Measurements from ENCODE around the gene FBXO42. TPM values are rescaled to one million over a fixed set of nuclear protein-coding genes. Genes with fewer than 3 reads are reported as not detected.
"Not testable (repeated sequence)": the region's sequence is repeated elsewhere in the genome, so short reads cannot be mapped to it uniquely, and the experiment has no call there.

Gene FBXO42
- total RNA-seq, 1 experiment from 2014 or later = 9.6 TPM

DNA sequence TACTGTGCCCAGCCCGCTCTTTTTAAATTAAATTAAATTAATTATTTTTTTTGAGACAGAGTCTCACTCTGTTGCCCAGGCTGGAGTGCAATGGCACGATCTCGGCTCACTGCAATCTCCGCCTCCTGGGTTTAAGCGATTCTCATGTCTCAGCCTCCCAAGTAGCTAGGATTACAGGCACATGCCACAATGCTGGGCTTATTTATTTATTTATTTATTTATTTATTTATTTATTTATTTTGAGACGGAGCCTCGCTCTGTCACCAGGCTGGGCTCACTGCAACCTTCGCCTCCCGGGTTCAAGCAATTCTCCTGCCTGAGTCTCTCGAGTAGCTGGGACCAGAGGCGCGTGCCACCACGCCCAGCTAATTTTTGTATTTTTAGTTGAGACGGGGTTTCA lies 129.6 kb downstream of the FBXO42 start:
- DNase-seq (ENCODE audit: low spot score) = not testable (repeated sequence)

DNA sequence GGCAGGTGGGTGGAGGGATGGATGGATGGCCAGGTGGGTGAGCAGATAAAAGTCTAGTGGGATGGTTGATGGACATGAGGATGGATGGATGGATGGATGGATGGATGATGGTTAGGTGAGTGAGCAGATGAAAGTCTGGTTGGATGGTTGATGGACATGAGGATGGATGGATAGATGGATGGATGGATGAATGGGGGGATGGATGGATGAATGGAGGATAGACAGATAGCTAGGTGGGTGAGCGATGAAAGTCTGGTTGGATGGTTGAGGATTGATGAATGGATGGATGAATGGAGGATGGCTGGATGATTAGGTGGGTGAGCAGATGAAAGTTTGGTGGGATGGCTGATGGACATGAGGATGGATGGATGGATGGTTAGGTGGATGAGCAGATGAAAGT lies 130.8 kb downstream of the FBXO42 start:
- DNase-seq (ENCODE audit: low spot score) = no peak

DNA sequence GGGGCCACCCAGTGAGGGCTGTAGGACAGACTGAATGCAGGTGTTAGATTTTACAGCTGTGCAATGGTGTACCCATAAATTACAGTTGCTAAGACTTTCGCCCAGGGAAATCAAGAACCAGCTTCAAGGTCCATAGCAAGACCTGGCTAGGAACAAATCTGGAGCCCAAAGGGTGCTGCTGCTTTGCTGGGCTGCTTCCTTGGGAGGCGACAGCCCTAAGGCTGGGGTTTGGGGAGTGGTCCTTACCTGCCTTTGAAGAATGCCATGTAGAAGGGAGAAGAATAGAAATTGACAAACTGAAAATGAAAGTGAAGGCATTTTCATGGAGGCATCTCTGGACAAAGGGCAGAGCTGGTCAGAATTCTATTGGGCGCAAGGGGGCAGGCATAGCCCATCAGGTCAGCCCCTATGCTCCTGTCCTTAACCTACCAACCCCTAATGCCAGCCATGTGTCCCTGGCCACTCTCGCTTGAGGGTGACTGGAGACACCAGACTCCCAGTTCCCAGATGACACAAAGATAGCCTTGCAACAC lies 132.2 kb downstream of the FBXO42 start:
- no peak for DNase-seq (ENCODE audit: low spot score)

DNA sequence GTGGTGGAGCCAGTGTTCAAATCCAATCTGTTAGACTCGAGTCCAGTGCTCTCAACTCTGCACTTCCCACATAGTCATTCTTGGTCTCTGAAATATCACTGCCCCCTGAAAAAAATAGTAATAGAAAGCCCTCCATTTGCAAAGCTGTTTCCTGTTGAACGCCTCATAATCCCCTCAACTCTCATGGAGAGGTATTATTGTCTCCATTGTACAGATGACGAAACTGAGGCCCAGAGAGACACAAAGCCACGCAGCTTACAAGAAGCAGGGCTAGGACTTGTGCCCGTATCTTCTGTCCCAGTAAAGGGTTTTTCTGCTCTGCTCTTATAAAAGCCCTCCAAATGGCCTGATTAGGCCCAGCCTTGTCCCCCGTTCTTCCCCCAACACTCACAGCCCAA lies 133.6 kb downstream of the FBXO42 start:
- DNase-seq (ENCODE audit: low spot score) = no peak

DNA sequence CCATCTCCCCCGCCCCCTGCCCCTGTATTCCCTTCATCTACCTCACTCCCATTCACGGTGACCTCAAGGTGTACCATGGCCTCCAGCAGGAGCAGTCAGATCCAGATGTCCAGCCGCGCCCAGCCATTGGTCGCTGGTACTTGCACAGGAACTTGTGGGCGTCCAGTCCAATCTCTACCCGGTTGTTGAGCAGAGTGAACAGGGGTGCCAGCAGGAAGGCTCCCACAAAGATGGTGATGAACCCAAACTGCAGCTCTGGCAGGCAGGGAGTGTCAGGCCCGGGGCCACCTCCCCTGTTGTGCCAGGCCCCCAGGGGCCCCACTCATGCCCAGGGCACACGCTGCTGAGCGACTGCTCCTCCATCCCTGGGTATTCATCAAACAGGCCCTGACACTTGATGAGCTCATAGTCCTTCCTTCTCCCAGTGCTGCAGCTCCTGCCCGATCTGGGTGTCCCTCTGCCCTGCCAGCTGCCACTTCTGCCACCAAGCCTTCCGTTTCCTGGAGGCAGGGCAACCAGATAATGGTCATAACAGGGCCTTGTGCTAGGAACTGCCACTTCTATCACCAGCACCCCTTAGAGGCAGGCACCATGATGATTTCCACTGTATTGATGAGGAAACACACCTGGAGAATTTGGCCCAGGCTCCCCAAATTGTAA lies 134.1 kb downstream of the FBXO42 start:
- DNase-seq (ENCODE audit: low spot score) = no peak

DNA sequence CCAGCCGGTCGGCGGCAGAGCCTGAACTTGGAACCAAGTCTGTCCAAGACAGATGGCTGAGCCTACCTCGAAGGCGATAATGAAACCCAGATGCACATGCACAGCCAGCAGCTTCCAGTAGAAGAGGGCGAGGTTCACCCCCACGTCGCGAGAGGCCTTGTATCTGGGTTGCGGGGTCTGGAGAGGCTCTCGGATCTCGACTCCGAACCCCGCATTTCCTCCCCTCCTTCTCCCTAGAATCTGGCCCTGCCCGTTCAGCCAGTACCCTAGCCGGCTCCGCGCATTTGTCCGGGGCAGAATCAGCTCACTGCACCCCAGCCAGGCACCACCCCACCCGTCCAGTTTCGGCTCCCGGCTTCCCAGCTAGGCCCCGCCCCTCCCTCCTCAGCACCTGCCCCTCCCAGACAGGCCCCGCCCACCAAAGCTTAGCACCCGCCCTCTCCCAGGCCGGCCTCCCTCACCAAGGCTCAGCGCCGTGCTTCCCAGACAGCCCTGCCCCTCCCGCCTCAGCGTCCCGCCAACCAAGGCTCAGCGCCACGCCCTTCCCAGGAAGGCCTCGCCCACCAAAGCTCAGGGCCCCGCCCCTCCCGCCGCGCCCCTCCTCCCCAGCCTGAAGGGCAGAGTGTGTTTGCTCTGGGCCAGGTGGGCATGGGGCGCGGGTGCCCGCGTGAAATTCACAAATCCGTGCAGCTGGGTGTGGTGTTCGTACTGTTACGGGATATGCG lies 135.1 kb downstream of the FBXO42 start:
- peak; percentile 84 for DNase-seq (ENCODE audit: low spot score)

DNA sequence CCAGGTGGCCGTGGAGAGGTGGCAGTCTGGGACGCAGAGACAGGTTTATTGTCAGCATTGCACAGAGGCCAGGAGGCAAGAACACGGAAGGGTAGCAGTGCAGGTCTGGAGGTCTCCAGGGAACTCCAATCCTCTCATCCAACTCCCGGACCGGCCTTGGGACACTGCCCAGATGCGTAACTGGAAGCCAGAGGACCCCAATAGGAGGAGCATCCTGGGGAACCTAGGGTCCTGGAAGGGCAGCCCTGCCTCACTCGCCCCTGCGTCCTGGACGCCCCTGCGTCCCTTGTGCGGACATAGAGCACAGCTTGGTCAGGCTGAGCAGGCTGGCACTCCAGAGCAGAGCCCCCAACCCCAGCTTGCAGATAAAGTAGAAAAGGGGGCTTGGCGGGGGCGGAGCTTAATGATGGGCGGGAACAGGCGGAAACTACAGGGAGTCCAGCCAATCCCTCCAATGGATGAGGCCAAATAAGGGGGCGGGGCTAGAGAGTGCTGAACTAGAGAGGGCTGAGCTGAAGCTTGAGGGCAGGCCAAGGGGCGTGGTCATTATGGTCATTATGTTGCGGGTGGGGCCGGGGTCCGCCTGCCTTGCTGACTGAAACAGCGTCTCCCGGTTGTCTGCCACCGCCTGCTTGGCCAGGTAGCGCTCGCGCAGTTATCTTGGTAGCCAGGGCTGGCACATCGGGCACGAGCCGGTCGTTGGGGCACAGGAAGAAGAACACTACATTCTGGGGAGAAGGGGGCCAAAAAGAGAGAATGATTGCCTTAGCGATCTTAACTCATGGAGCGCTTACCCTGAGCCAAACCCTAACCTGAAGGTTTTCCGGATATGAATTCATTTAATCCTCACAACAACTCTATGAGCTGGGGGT lies 136.2 kb downstream of the FBXO42 start:
- no peak for DNase-seq (ENCODE audit: low spot score)

DNA sequence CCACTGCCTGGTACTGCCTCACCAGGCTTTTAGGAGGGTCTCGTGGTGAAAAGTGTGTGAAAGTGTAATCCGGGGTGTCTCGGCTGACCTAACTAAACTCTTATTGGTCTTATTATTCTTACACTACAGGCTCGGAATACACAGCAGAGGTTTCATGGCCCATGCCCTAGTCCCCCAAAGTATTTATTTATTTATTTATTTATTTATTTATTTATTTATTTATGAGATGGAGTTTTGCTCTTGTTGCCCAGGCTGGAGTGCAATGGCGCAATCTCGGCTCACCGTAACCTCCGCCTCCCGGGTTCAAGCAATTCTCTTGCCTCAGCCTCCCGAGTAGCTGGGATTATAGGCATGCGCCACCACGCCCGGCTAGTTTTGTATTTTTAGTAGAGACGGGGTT lies 137.0 kb downstream of the FBXO42 start:
- DNase-seq (ENCODE audit: low spot score) = not testable (repeated sequence)

DNA sequence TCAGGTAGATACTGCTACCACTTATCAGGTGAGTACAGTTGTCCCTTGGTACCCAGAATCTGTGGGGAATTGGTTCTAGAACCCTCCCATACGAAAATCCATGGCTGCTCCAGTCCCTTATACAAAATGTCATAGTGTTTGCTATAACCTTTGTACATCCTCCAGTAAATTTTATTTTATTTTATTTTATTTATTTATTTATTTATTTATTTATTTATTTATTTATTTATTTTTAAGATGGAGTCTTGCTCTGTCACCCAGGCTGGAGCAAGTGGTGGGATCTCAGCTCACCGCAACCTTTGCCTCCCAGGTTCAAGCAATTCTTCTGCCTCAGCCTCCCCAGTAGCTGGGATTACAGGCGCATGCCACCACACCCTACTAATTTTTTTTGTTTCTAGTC lies 138.7 kb downstream of the FBXO42 start:
- not testable (repeated sequence) for DNase-seq (ENCODE audit: low spot score)

DNA sequence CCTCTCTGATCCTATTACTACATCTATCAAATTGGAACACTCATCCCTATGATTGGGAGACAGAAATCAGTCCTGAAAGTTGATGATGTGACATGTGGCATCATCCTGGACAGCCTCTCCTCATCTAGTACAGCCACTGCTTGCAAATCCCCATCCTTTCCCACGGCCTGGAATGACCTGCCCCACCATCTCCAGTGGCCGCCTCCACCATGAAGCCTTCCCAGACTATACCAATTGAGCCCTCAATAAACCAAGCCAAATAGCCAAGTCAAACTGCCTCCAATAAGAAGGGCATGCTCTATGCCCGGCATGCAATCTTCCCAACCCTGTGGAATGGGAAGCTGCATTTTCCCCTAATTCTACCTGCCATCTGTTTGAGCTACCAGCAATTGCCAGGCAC lies 139.3 kb downstream of the FBXO42 start:
- no peak for DNase-seq (ENCODE audit: low spot score)

DNA sequence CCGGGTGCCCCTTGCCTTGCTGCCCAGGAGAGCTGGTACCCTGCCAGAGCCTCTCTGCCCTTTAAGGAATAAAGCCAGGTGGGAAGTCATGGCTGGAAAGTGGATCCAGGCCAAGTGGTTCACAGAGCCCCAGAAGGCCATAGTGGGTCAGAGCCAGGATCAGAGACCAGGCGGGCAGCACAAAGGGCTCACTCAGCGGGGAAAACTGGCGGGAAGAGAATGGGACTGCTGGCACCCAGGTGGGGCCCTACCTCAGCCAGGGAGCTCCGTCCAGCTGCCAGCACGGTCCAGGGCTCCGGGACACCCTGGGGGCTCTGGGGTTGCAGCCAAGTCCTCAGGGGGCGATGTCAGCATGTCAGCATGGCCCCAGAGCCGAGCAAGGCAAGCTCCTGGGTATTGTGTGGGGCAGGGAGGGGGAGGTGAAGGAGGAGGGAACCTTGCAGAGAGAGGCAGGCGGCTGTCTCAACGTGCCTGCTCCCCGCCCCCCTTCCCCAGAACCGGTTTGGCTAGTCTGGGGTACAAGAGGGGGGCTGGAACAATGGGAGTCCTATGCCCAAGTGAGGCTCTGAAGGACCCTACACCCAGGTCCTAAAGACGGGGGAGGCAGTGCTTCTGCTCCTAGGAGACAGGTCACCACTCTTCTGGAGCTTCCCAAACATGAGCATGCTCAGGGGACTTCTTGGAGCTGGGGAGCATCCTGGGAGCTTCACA lies 139.9 kb downstream of the FBXO42 start, which contains the start of gene ARHGEF19:
Gene ARHGEF19 (minus strand): TSS at position 402 of the 711 bp plus-strand sequence. CDS start 3,598 bp downstream, outside the sequence.
- DNase-seq (ENCODE audit: low spot score) = no peak

DNA sequence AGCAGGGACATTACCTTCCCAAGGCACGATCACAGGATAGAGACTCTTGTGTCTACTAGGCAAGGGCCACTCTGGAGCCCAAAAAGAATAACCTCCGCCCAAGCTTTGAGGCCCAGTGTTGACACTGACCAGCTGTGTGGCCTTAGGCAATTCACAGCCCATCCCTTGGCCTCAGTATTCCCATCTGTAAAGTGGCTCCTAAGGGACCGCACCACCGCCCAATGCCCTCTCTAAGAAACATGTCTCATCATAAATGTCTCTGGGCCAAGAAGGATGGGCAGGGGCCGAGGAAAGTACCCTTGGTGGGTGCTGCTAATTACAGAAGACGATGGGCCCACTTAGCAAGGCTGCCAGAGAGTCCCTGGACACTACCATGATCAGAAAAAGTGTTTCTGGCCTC lies 140.5 kb downstream of the FBXO42 start:
- no peak for DNase-seq (ENCODE audit: low spot score)

DNA sequence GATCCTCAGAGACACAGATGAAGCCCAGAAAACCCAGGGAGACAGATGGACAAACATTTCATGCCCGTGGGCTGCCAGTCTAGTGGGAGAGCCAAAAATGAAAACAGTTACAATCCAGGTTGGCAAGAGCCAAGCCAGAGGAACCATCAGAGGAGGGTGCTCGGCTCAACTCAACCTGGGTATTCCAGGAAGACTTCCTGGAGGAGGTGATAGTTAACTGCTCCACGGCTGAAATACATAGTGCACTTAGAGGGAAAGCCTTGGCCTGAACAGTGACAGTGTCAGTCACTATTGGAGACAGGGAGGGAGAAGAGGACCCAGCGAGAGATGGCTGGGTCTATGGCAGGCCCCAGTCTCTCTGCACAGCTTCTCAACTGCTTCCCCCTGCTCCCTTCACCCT lies 141.7 kb downstream of the FBXO42 start:
- DNase-seq (ENCODE audit: low spot score) = no peak

DNA sequence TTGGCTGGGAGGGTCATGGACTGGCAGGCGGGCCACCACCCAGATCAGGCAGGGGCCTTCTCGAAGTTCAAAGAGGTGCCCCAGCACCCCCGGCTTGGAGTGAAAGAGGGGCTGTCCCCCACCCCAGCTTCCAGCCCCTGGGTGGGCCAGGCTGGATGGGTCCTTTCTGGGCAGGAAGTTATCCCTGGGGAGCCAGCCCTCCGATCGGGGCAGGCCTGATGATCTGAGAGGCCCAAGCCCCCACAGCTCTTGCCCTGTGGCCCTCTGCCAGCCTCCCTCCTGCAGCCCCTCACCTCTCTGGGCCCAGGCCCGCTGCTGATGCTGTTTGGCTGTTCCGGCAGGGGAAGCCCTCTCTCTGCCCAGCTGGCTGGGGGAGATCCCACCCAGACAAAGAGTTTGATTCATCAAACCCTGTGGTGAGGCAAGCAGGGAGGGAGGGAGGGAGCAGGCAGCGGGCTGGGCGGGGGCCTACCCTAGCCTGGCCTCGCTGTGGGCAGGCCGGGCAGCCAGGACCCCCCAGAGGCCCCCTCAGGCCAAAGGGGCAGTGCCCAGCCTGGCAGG lies 142.4 kb downstream of the FBXO42 start:
- no peak for DNase-seq (ENCODE audit: low spot score)

DNA sequence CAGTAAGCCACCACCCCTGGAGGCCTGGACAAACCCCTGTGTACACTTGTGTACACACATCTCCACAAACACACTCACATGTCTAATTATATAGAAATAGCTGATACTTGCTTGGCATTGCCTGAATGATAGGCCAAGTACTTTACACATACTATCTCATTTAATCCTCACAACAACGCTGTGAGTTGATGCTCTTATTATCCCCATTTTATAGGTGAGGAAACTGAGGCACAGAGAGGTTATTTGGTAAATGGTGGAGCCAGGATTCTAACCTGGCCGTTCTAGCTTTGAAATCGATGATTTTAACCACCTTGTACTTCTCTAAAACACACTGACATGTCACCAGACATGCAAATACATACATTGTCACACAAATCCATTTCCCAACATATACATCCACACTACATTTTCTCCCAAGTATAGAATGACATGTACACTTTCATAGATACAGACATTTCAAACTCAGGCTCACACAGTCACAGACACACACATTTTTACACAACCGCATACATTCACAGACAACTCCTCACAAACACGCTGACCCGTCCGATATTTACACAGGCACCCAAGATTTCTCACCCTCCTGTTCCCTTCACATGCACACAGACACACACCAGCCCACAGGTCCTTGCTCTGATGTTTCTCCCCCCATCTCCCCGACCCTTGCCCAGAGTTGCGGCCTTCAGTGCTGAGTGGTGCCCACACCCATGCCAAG lies 143.0 kb downstream of the FBXO42 start:
- no peak for DNase-seq (ENCODE audit: low spot score)

DNA sequence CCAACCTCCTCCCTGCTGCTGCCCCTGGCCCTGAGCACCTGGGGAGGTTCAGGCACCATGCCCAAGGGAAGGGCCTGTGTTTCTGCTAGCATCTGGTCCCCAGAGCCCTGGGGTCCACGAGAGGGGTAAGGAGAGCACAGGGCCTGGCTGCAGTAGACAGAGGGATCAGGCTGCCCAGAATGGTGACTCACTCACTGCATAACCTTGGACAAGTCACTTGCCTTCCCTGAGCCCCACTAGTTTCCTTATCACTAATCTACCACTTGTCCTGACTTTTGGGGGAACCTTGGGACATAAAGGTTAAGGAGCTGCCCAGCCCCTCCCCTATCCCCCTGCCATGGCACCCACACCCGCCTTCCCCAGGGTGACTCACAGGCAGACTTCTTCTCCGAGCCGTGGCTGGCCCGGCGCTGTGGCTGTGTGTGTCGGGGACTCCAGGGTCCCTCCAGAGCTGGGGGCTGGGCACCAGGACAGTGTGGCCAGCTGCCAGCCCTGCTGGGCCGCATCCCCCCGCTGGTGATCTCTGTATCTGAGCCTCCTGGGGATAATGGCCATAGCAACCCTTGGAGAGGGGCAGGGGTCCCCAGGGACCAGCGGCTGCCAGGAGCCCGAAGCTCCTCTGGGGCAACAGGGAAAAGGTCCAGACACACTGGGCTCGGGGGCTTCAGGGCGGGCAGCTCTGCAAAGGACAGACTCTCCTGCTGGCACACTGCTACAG lies 143.9 kb downstream of the FBXO42 start:
- no peak for DNase-seq (ENCODE audit: low spot score)

DNA sequence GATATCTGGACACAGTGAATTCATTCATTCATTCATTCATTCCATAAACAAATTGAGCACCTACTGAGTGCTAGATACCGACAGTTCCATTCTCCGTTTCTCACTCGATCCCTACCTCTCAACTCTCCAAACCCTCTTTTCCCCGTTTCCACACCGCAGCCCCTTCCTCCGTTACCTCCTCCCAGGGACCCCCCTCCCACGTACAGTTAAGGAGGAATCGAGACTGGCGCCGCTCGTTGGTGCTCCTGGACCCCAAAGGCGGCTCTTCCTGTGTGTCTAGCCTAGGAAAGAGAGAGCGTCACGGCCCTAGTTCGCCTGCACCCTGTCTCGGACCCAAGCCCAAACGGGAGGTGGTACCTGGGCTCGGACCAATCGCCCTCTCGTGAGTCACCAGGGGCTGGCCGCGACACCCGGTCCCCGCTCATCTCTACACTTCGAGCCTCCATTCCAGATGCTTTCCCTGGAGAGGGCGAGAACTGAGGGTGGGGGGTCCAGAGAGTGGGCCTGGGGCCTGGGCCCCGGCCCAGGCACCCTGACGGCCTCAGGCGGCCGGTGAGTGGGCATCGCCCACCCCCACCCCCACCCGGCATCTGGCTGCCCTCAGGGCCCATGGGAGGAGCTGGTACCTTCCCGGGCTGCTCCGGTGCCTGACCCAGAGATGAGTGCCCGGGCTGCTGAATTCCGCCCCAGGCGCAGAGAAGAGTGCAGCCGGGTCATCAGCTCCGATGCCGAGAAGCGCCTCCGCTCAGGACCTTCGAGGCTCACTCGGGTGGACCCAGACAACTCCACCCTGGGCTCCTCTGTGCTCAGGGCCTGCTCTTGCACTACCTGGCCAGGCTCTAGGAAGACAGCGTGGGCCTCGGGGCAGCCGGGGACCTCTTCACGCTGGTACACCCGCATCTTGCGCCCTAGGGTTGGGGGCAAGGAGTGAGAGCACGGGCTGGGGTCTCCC lies 144.7 kb downstream of the FBXO42 start:
- DNase-seq (ENCODE audit: low spot score) = no peak

DNA sequence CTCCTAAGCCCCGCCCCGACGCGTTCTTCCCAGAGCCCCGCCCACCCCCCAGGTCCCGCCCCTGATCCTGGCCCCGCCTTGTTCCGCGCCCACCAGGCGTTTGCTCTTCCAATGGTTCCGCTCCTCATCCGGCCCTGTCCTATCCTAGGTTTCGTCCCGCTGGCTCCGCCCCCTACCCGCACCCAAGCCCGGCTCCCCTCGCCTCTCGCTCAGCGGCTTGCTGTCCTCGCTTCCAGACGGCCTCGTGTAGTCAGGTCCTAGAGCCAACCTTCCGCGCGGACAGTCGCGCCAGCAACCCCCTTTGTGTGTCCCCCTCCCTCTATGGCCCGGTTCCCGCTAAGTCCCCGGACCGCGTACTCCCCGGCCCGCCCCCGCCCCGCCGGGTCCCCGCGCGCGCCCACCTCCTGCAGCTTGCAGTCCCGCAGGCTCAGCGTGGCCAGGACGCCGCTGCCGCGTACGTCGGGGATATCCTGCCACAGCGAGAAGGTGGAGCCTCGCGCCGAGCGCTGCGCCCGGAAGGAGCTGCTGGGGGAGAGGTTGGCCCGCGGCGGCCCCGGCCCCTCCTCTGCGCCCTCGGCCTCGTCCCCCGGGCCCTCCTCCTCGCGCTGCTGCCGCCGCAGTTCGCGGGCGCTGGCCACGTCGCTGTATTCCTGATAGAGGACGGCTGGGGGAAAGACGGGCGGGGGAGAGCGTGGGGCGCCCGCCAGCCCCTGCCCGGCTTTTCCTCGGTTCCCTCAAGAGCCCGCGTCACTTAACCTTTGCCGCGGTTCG lies 145.5 kb downstream of the FBXO42 start:
- DNase-seq (ENCODE audit: low spot score) = peak; percentile 96

Measured in H4 (cell line).